ENCODE measurements around the gene FNBP1. TPM values are rescaled to one million over a fixed set of nuclear protein-coding genes. Genes with fewer than 3 reads are reported as not detected.

The FNBP1 gene
- total and polyA plus RNA-seq, 5 donors = 10.8 to 27.5 (median 26.3) TPM

DNA sequence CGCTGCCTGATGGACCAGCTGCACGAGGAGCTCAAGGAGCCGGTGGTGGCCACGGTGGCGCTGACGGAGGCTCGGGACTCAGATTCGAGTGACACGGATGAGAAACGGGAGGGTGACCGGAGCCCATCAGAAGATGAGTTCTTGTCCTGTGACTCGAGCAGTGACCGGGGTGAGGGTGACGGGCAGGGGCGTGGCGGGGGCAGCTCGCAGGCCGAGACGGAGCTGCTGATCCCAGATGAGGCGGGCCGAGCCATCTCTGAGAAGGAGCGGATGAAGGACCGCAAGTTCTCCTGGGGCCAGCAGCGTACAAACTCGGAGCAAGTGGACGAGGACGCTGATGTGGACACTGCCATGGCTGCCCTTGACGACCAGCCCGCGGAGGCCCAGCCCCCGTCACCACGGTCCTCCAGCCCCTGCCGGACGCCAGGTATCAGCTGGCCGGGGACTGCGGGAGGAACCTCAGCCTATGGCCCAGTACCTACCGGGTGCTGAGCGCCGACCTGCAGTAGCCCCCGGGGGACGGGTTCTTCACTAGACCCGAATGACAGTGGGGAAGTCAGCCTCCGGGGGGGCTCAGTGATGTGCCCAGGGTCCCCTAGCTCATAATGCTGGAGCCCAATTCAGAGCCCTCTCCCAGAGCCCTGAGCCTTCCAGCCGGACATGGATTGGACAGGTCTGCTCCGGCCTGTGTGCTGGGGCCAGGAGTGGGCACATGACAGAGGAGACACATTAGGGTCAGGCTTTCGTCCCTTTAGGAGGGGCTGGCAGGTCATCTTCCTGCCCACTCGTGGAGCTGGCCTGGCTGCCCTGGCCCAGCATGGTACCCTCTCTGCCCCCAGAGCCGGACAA lies 174.7 kb downstream of the FNBP1 start:
- intact Hi-C loops (cut with DNase I) = no loop called here
- no peak overlapping the region for H3K4me3 ChIP-seq (ENCODE audit: low read length)
- 88% methylated on average over 48 of the region's 48 CpGs for WGBS
- no peak overlapping the region for H3K27ac ChIP-seq (ENCODE audit: low read length)
- peak; percentile 11 to 20 for ATAC-seq
- DNase-seq = no peak
- H3K27me3 ChIP-seq (ENCODE audit: control insufficient read depth, insufficient read depth) = no peaks in the 10 kb centered on the region
- no peaks in the 10 kb centered on the region for H3K4me1 ChIP-seq (ENCODE audit: control insufficient read depth, insufficient read depth, low read length)
- no peaks in the 10 kb centered on the region for H3K9me3 ChIP-seq (ENCODE audit: control insufficient read depth, low read length)

DNA sequence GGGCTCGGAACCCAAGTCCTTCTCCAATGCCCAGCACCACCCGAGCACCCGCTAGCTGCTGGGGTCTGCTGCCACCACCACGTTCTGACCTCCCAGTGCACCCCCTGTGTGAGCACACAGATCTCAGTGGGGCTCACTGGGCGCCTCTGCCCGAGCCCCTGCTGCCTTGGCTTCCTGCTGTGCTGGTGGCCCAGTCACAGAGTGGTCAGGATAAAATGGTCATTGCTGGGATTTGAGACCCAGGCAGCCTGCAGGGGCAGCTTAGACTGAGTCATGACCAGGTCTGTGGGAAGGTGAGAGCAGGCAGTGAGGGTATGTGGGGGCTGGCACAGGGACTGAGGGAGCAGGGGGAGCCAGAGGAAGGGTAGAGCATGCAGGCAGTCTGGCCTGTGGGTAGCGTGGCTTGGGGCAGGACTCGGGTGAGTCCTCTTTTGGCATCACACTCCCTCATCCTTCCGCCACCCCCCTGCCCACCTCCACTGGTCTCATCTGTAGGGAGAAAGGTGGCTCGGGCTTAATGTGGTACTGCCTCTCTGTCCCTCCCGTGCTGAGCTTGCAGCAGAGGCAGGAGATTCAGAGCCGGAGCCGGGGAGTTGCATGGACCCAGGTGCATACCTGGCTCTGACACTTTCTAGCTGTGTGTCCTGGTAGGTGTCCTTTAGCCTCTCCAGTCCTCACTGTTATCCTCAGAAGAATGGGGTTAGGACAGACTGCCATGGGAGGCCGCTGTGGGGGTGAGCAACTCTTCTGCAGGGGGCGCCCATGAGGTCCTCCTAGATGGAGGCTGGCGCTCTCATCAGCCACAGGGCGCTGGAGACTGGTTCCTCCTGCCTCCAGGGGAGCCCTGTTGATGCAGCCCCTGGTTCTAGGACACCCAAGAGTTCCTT lies 175.6 kb downstream of the FNBP1 start:
- DNase-seq (no peak), ATAC-seq (no peak)
- WGBS = 78% methylated on average over 17 of the region's 17 CpGs
- Histone ChIP-seq H3K9me3 (ENCODE audit: control insufficient read depth, low read length) (no peaks in the 10 kb centered on the region), H3K4me3 (ENCODE audit: low read length) (no peak overlapping the region), H3K27me3 (ENCODE audit: control insufficient read depth, insufficient read depth) (no peaks in the 10 kb centered on the region), H3K4me1 (ENCODE audit: control insufficient read depth, insufficient read depth, low read length) (no peaks in the 10 kb centered on the region), H3K27ac (ENCODE audit: low read length) (no peak overlapping the region)
- intact Hi-C loops (cut with DNase I) = no loop called here

- H3K4me1 ChIP-seq (ENCODE audit: control insufficient read depth, insufficient read depth, low read length) = no peaks in the 10 kb centered on the region
- no peaks in the 10 kb centered on the region for H3K27me3 ChIP-seq (ENCODE audit: control insufficient read depth, insufficient read depth)
- DNase-seq (no peak), ATAC-seq (no peak)
- WGBS = 78% methylated on average over 17 of the region's 17 CpGs
- no peak overlapping the region for H3K27ac ChIP-seq (ENCODE audit: low read length)
- no peak overlapping the region for H3K4me3 ChIP-seq (ENCODE audit: low read length)
- H3K9me3 ChIP-seq (ENCODE audit: control insufficient read depth, low read length) = no peaks in the 10 kb centered on the region
- intact Hi-C loops (cut with DNase I) = no loop called here
These were observed 176.4 kb downstream of the FNBP1 start for GRCh38 chr9:129866394-129867135.

DNA sequence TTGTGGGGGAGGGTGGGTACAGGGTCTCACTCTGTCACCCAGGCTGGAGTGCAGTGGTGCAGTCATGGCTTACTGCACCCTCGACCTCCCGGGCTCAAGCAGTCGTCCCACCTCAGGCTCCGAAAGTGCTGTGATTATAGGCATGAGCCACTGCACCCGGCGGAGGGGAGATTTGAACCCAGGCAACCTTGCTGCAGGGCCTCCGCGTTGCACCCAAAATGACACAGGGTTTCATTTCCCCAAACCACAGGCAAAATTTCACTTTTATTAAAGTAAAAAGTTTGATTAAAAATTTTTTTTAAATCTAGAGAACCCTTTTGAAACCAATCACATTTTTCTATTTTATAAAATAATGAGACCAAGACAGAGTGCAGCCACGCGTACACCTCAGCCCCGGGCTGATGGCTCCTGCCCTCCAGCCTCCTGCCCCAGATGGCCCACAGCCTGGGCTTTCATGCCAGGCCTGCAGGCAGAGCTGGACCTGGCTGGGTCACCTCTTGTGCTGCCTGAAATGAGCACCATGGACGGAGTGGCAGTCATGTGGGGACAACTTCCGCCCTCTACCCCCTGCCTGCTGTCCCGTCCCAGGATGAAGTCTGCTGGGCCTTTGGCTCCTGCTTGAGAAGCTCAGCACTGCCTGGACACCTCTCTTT lies 177.2 kb downstream of the FNBP1 start:
- WGBS = 71% methylated on average over 14 of the region's 14 CpGs
- H3K4me1 ChIP-seq (ENCODE audit: control insufficient read depth, insufficient read depth, low read length) = no peaks in the 10 kb centered on the region
- no peaks in the 10 kb centered on the region for H3K9me3 ChIP-seq (ENCODE audit: control insufficient read depth, low read length)
- intact Hi-C loops (cut with DNase I) = no loop called here
- no peak for DNase-seq
- no peaks in the 10 kb centered on the region for H3K27me3 ChIP-seq (ENCODE audit: control insufficient read depth, insufficient read depth)
- H3K27ac ChIP-seq (ENCODE audit: low read length) = no peak overlapping the region
- no peak for ATAC-seq
- no peak overlapping the region for H3K4me3 ChIP-seq (ENCODE audit: low read length)

GRCh38 chr9:129864991-129865647 lies 177.9 kb downstream of the FNBP1 start:
- Histone ChIP-seq H3K9me3 (ENCODE audit: control insufficient read depth, low read length) (no peaks in the 10 kb centered on the region), H3K4me3 (ENCODE audit: low read length) (no peak overlapping the region), H3K27ac (ENCODE audit: low read length) (no peak overlapping the region), H3K4me1 (ENCODE audit: control insufficient read depth, insufficient read depth, low read length) (no peaks in the 10 kb centered on the region), H3K27me3 (ENCODE audit: control insufficient read depth, insufficient read depth) (no peaks in the 10 kb centered on the region)
- ATAC-seq (no peak), DNase-seq (no peak)
- intact Hi-C loops (cut with DNase I) = no loop called here
- WGBS = 58% methylated on average over 11 of the region's 11 CpGs

GRCh38 chr9:129863059-129863690 lies 179.8 kb downstream of the FNBP1 start:
- ATAC-seq = no peak
- no peak for DNase-seq
- WGBS = 63% methylated on average over 14 of the region's 14 CpGs

GRCh38 chr9:129861447-129861827 lies 181.6 kb downstream of the FNBP1 start:
- H3K27me3 ChIP-seq (ENCODE audit: control insufficient read depth, insufficient read depth) = no peaks in the 10 kb centered on the region
- no peak for ATAC-seq
- WGBS = 82% methylated on average over 12 of the region's 12 CpGs
- no peaks in the 10 kb centered on the region for H3K9me3 ChIP-seq (ENCODE audit: control insufficient read depth, low read length)
- no peak overlapping the region for H3K4me3 ChIP-seq (ENCODE audit: low read length)
- DNase-seq = no peak
- intact Hi-C loops (cut with DNase I) = no loop called here
- no peak overlapping the region for H3K27ac ChIP-seq (ENCODE audit: low read length)
- H3K4me1 ChIP-seq (ENCODE audit: control insufficient read depth, insufficient read depth, low read length) = no peaks in the 10 kb centered on the region

More at GRCh38 chr9:129863059-129863690, 179.8 kb downstream of the FNBP1 start:
- H3K27me3 ChIP-seq (ENCODE audit: control insufficient read depth, insufficient read depth) = no peaks in the 10 kb centered on the region
- H3K9me3 ChIP-seq (ENCODE audit: control insufficient read depth, low read length) = no peaks in the 10 kb centered on the region
- intact Hi-C loops (cut with DNase I) = no loop called here
- H3K4me3 ChIP-seq (ENCODE audit: low read length) = no peak overlapping the region
- no peaks in the 10 kb centered on the region for H3K4me1 ChIP-seq (ENCODE audit: control insufficient read depth, insufficient read depth, low read length)
- H3K27ac ChIP-seq (ENCODE audit: low read length) = no peak overlapping the region

- Histone ChIP-seq H3K4me3 (ENCODE audit: low read length) (no peak overlapping the region), H3K27me3 (ENCODE audit: control insufficient read depth, insufficient read depth) (no peaks in the 10 kb centered on the region), H3K4me1 (ENCODE audit: control insufficient read depth, insufficient read depth, low read length) (no peaks in the 10 kb centered on the region), H3K27ac (ENCODE audit: low read length) (no peak overlapping the region), H3K9me3 (ENCODE audit: control insufficient read depth, low read length) (no peaks in the 10 kb centered on the region)
- WGBS = 74% methylated on average over 11 of the region's 11 CpGs
- DNase-seq = no peak
- intact Hi-C loops (cut with DNase I) = no loop called here
- ATAC-seq = no peak
These were observed 182.1 kb downstream of the FNBP1 start for GRCh38 chr9:129860653-129861446.

- no peaks in the 10 kb centered on the region for H3K4me1 ChIP-seq (ENCODE audit: control insufficient read depth, insufficient read depth, low read length)
- H3K27me3 ChIP-seq (ENCODE audit: control insufficient read depth, insufficient read depth) = no peaks in the 10 kb centered on the region
- H3K9me3 ChIP-seq (ENCODE audit: control insufficient read depth, low read length) = no peaks in the 10 kb centered on the region
- DNase-seq (no peak), ATAC-seq (no peak)
- intact Hi-C loops (cut with DNase I) = no loop called here
- H3K4me3 ChIP-seq (ENCODE audit: low read length) = no peak overlapping the region
- WGBS = 88% methylated on average over 11 of the region's 11 CpGs
- no peak overlapping the region for H3K27ac ChIP-seq (ENCODE audit: low read length)
These were observed 184.6 kb downstream of the FNBP1 start for GRCh38 chr9:129858167-129858962.

Measured in right cardiac atrium (tissue), 5 donors.